HG03108 (cell line): ENCODE data around the gene RASSF6.
"Not testable (repeated sequence)": the region's sequence is repeated elsewhere in the genome, so short reads cannot be mapped to it uniquely, and the experiment has no call there.

Experiments used
- ATAC-seq: cut with Tn5 transposase; IDR thresholded peaks from one replicate; pipeline ENCODE4 v1.9.1; 2021; ENCODE audit warnings: moderate library complexity; ENCODE audit not compliant: unreplicated experiment

Gene RASSF6

GRCh38 chr4:73583666-73584065 is 36.6 kb downstream of the RASSF6 start:
- ATAC-seq: no peak

GRCh38 chr4:73577371-73577770 is 42.9 kb downstream of the RASSF6 start:
- no peak for ATAC-seq

- no peak for ATAC-seq
Measured at GRCh38 chr4:73576381-73576780, 43.9 kb downstream of the RASSF6 start.

GRCh38 chr4:73575660-73576059 is 44.6 kb downstream of the RASSF6 start:
- no peak for ATAC-seq

- ATAC-seq: peak; percentile 76
Measured at GRCh38 chr4:73573794-73574528, 46.3 kb downstream of the RASSF6 start.

GRCh38 chr4:73550865-73551264 is 69.4 kb downstream of the RASSF6 start:
- ATAC-seq: not testable (repeated sequence)

GRCh38 chr4:73544620-73545019 is 75.6 kb downstream of the RASSF6 start:
- no peak for ATAC-seq

- ATAC-seq: no peak
Measured at GRCh38 chr4:73541251-73541650, 79.0 kb downstream of the RASSF6 start.

GRCh38 chr4:73540826-73541225 is 79.4 kb downstream of the RASSF6 start:
- no peak for ATAC-seq

GRCh38 chr4:73539386-73539785 is 80.8 kb downstream of the RASSF6 start:
- ATAC-seq: no peak

- ATAC-seq: no peak
Measured at GRCh38 chr4:73538162-73538561, 82.1 kb downstream of the RASSF6 start.

- ATAC-seq: no peak
Measured at GRCh38 chr4:73533515-73534422, 86.5 kb downstream of the RASSF6 start.

- ATAC-seq: no peak
Measured at GRCh38 chr4:73528171-73528570, 92.1 kb downstream of the RASSF6 start.

- peak; percentile 56 for ATAC-seq
Measured at GRCh38 chr4:73527196-73527595, 93.0 kb downstream of the RASSF6 start.

GRCh38 chr4:73525611-73526010 is 94.6 kb downstream of the RASSF6 start:
- ATAC-seq: no peak

- ATAC-seq: no peak
Measured at GRCh38 chr4:73523126-73523525, 97.1 kb downstream of the RASSF6 start.
